K562 (cell line): Measurements from ENCODE around the gene PARP4. TPM values are rescaled to one million over a fixed set of nuclear protein-coding genes. Genes with fewer than 3 reads are reported as not detected.

ENCODE experiments used
- E2F5 ChIP-seq: sonication (generic); formaldehyde crosslinking; IDR thresholded peaks from 2 replicates; pipeline ENCODE4 v1.8.0; 2022; ENCODE audit warnings: mild to moderate bottlenecking, missing genetic modification reagents
- FOXP1 ChIP-seq: sonication (generic); formaldehyde crosslinking; IDR thresholded peaks from 2 replicates; pipeline ENCODE4 v1.8.0; 2022; ENCODE audit warnings: mild to moderate bottlenecking, missing genetic modification reagents
- MYNN ChIP-seq, 2 experiments: sonication (generic); formaldehyde crosslinking in 1 of 2; IDR thresholded peaks; 2 replicates each; pipeline versions ENCODE4 v1.5.0 to v1.6.1; 2016 to 2020; ENCODE audit warnings: antibody characterized with exemption in 1 of 2, missing genetic modification reagents in 1 of 2
- RCOR1 ChIP-seq, 2 experiments: IDR thresholded peaks; 2 replicates each; pipeline ENCODE4 v1.6.1; 2012; ENCODE audit warnings: low read depth in 2 of 2, low read length in 2 of 2, borderline replicate concordance in 1 of 2, improper control_type of control experiment in 1 of 2
- TSHZ1 ChIP-seq: fragments of 250-450 bp; sonication (Bioruptor Pico); IDR thresholded peaks from 2 replicates; pipeline ENCODE4 v1.4.0; 2020; ENCODE audit warnings: mild to moderate bottlenecking, moderate library complexity
- ZNF239 ChIP-seq: fragments of 250-450 bp; sonication (Bioruptor Pico); IDR thresholded peaks from 2 replicates; pipeline ENCODE4 v1.4.0; 2020; ENCODE audit warnings: mild to moderate bottlenecking
- ZNF407 ChIP-seq: fragments of 450-650 bp; IDR thresholded peaks from 2 replicates; pipeline ENCODE4 v1.6.1; 2016; ENCODE audit warnings: low read depth
- ZNF518B ChIP-seq: fragments of 250-450 bp; sonication (Bioruptor Pico); IDR thresholded peaks from 2 replicates; pipeline ENCODE4 v1.5.0; 2021; ENCODE audit warnings: mild to moderate bottlenecking, moderate library complexity
- polyA plus RNA-seq, 8 experiments: library from polyadenylated mRNA; depleted of rRNA in 4 of 8; stranded (reverse) in 5 of 8; unstranded in 3 of 8; fragments of >200 nt; fragmentation: Nextera tagmentation in 2 of 8; fragmentation: Illumina TruSeq in 1 of 8; extraction: Ambion mirVana in 2 of 8; extraction: Trizol in 1 of 8; gene quantifications; 2 replicates each; pipeline versions ENCODE4 v1.2.1 to v1.2.3, GENCODE V29; 2011 to 2014; ENCODE audit warnings: inconsistent platforms in 1 of 8, missing spikeins in 1 of 8
- total RNA-seq, 7 experiments: library from RNA; depleted of rRNA in 6 of 7; stranded (reverse); fragments of >200 nt in 6 of 7; fragmentation: Illumina TruSeq in 2 of 7; extraction: Trizol in 2 of 7; gene quantifications; 2 replicates each; pipeline versions ENCODE4 v1.2.1 to v1.2.3, GENCODE V29; 2011 to 2021; ENCODE audit warnings: low replicate concordance in 1 of 7

The PARP4 gene
- total and polyA plus RNA-seq, 9 of the 15 experiments (the other 6 are each of a cell fraction or from before 2014, with no cell fraction given): 6.3 to 26.3 (median 18.8) TPM

GRCh38 chr13:24505256-24505655 lies 7.3 kb downstream of the PARP4 start (continued):
- TF ChIP-seq E2F5 (CRISPR knock-in tag): no peak
- no peak for TF ChIP-seq ZNF239 (CRISPR knock-in tag)
- TF ChIP-seq ZNF407: no peak
- no peak for TF ChIP-seq MYNN (IDR thresholded peaks at IDR 0.05)
- no peak for TF ChIP-seq MYNN (CRISPR knock-in tag; IDR thresholded peaks at IDR 0.05)
- no peak for TF ChIP-seq TSHZ1 (CRISPR knock-in tag)
- TF ChIP-seq FOXP1 (CRISPR knock-in tag): no peak
- TF ChIP-seq RCOR1 (IDR thresholded peaks at IDR 0.05; ENCODE audit: borderline replicate concordance in 1 of 2, low read depth in 2 of 2, low read length in 2 of 2): peak in 1 of 2 experiments; percentile 64; a peak in 2 of 4 replicates
- no peak for TF ChIP-seq ZNF518B (CRISPR knock-in tag)
